ENCODE results near the gene RHOH. TPM values are rescaled to one million over a fixed set of nuclear protein-coding genes. Genes with fewer than 3 reads are reported as not detected.

Gene RHOH
- total RNA-seq, 2 donors from 2014 or later, result 0.47 to 1.2 TPM

DNA sequence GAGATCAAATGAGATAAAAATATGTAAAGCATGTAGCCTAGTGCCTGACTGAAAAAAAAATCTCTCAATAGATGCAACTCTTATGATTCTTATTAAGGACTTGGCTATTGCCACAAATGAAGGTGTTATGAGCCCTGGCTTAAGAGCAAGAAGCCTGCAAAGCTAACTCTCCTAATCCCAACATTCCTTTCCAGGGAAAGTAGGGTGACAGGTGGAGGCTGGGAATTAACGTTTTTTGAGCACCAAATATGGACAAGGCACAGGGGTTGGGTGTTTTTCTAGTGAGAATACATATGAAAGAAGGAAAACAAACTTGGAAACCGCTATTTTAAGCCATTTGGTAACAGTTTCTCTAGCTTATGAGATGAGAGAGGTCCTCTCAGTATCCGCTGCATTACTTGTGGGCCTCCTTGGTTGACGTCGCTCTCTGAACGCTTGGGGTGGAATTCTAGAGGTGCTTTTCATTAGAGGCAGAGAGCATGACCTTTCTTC lies 2.4 kb downstream of the RHOH start:
- DNase-seq (ENCODE audit: low spot score), result no peak
- Histone ChIP-seq H3K4me3 (no peak overlapping the region), H3K36me3 (no peaks in the 10 kb centered on the region), H3K4me1 (no peaks in the 10 kb centered on the region), H3K27me3 (no peaks in the 10 kb centered on the region), H3K9me3 (no peaks in the 10 kb centered on the region), H3K27ac (no peak overlapping the region)
- TF ChIP-seq, protein P1, sequence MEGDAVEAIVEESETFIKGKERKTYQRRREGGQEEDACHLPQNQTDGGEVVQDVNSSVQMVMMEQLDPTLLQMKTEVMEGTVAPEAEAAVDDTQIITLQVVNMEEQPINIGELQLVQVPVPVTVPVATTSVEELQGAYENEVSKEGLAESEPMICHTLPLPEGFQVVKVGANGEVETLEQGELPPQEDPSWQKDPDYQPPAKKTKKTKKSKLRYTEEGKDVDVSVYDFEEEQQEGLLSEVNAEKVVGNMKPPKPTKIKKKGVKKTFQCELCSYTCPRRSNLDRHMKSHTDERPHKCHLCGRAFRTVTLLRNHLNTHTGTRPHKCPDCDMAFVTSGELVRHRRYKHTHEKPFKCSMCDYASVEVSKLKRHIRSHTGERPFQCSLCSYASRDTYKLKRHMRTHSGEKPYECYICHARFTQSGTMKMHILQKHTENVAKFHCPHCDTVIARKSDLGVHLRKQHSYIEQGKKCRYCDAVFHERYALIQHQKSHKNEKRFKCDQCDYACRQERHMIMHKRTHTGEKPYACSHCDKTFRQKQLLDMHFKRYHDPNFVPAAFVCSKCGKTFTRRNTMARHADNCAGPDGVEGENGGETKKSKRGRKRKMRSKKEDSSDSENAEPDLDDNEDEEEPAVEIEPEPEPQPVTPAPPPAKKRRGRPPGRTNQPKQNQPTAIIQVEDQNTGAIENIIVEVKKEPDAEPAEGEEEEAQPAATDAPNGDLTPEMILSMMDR (IDR thresholded peaks at IDR 0.05), result no peak

DNA sequence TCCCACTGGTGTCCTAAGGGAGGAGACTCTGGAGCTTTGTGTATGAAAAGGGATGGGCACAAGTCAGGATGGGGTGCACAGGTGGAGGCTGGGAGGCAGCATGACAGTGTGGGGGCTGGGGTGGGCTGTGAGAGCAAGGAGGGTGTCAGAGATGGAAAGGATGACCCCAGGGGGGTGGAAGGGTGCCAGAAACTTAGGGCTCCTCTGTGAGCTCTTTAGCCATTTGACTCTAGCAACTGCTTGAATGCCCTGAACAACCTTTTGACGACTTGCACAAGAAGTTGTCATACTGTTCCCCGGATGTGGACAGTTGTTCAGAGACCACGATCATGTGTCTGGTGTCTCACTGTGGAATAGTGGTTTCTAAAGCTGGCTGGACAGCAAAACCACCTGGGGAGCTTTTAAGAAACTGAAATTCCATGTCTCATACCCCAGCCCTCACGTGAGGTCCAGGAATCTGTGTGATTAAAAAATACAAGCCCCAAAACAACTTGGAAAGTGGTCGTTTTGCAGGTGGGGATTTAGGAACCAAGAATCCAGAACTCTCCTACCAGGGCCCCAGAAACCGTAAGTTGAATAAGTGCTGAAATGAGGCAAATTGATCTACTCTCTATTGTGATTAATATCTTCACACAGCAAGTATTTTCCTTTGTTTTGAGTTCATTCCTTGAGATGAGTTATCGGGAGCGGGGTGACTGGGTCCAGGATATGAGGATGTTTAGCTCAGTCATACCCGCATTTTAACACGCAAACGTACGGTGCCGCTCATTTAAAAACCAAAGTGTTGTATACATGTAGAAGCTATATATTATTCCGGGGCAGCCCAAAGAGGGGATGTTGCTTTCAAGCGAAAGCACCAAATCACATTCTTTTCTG lies 3.4 kb downstream of the RHOH start:
- no peak overlapping the region for H3K27ac ChIP-seq
- no peaks in the 10 kb centered on the region for H3K36me3 ChIP-seq
- H3K4me1 ChIP-seq, result no peaks in the 10 kb centered on the region
- DNase-seq (ENCODE audit: low spot score), result no peak
- H3K9me3 ChIP-seq, result no peaks in the 10 kb centered on the region
- TF ChIP-seq, protein P1 (IDR thresholded peaks at IDR 0.05), result no peak
- H3K27me3 ChIP-seq, result no peaks in the 10 kb centered on the region
- no peak overlapping the region for H3K4me3 ChIP-seq

DNA sequence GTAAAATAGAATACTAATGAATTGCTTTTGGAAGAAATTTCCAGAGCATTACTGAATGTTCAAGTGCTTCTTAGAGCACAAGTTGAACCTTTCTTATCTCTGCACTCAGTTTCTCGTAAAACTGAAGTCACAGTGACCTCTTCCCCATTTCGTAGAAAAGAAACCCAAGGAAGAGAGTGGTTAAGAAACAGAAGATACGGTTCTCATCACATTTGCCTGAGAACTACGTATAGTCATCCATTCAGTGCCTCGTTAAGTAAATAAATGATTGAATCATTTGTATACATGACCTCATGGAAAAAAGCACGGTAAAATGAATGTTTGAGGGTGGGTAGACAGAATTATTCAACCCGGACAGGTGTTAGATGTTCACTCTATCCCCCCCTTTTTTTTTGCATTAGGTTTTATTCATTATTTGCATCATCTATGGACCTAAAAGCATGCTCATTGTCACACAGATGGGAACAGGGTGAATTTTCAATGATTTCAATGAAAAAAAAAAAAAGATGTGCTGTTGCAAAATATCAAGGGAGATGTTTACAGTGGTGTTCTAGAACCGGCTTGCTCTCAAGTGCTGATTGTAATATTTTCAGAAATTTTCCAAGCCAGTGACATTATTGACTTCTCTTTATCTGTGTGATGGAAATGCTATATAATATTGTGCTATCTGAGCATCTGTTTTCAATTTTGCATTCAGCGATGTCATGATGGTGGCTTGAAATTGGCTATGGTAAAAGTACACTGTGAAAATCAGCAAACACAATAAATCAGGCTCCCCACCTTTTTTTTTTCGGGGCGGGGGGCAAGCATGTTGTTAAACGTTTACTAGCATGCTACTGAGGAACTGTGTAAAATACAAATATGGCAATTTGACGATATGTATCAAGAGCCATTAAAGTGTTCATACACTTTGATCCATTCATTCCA lies 4.3 kb downstream of the RHOH start:
- TF ChIP-seq, protein P1 (IDR thresholded peaks at IDR 0.05), result no peak
- no peaks in the 10 kb centered on the region for H3K27me3 ChIP-seq

DNA sequence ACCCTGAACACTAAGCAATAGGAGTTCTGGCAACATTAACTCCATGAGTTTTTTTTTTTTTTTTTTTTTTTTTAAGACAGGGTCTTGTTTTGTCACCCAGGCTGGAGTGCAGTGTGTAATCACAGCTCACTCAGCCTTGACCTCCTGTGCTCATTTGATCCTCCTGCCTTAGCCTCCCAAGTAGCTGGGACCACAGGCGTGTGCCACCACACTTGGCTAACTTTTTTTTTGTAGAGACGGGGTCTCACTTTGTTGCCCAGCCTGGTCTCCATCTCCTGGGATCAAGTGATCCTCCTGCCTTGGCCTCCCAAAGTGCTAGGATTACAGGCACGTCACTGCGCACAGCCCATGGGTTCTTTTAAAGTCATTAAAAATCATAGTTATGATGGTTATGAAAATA lies 5.1 kb downstream of the RHOH start:
- no peak for DNase-seq (ENCODE audit: low spot score)
- Histone ChIP-seq H3K36me3 (no peaks in the 10 kb centered on the region), H3K4me1 (no peaks in the 10 kb centered on the region), H3K9me3 (no peaks in the 10 kb centered on the region), H3K27me3 (no peaks in the 10 kb centered on the region), H3K27ac (no peak overlapping the region), H3K4me3 (no peak overlapping the region)
- TF ChIP-seq, protein P1 (IDR thresholded peaks at IDR 0.05), result no peak

More for the DNA sequence above, 4.3 kb downstream of the RHOH start:
- DNase-seq (ENCODE audit: low spot score), result no peak
- no peak overlapping the region for H3K4me3 ChIP-seq
- H3K9me3 ChIP-seq, result no peaks in the 10 kb centered on the region
- no peaks in the 10 kb centered on the region for H3K36me3 ChIP-seq
- no peaks in the 10 kb centered on the region for H3K4me1 ChIP-seq
- H3K27ac ChIP-seq, result no peak overlapping the region

DNA sequence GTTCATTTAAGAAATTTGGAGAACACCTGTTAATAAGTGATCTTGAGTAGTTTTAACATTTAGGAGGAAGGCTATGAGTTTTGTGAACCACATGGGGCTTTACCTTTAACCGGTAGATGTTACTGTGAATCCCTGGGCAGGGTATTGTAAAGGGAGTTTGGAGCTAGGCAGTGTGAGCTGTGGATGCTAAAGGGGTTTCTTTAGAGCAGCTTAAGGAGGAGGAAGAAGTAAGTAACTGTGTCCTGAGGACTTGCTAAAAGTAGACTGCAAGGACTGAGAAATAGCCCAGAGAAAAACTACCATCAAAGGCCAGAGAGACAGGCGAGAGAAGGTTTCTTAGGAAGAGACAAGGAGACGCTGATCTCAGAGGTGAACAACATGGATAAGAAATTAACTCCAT lies 5.6 kb downstream of the RHOH start:
- Histone ChIP-seq H3K27me3 (no peaks in the 10 kb centered on the region), H3K4me1 (no peaks in the 10 kb centered on the region), H3K9me3 (no peaks in the 10 kb centered on the region), H3K4me3 (no peak overlapping the region), H3K36me3 (no peaks in the 10 kb centered on the region), H3K27ac (no peak overlapping the region)
- DNase-seq (ENCODE audit: low spot score), result no peak
- TF ChIP-seq, protein P1 (IDR thresholded peaks at IDR 0.05), result no peak
